CD14-positive monocyte (primary cell): Measurements from ENCODE around the gene EGFL8. TPM values are rescaled to one million over a fixed set of nuclear protein-coding genes. Genes with fewer than 3 reads are reported as not detected.
A peak's percentile ranks its signal among the peaks of the same experiment; 100 is the strongest.

Source experiments
- DNase-seq, 3 donors: peaks; one replicate each; pipeline ENCODE4 v3.0.0-alpha.2; 2011 to 2022
- H2AFZ ChIP-seq: 2 replicates; pipeline ENCODE4 v1.6.0; 2012; ENCODE audit warnings: mild to moderate bottlenecking, low read depth, low read length, inconsistent platforms; ENCODE audit not compliant: insufficient read depth, poor library complexity, severe bottlenecking
- H3K27ac ChIP-seq, 2 donors: 1 replicate in 1 of 2; 2 replicates in 1 of 2; pipeline ENCODE4 v1.5.1; 2012 to 2013; ENCODE audit warnings: low read length in 2 of 2, control low read depth in 1 of 2, inconsistent platforms in 1 of 2, low read depth in 1 of 2, mild to moderate bottlenecking in 1 of 2
- H3K27me3 ChIP-seq, 2 donors: one replicate each; pipeline versions ENCODE4 v1.6.0 to v1.6.1; 2011 to 2013; ENCODE audit warnings: low read length in 2 of 2; ENCODE audit not compliant: control insufficient read depth in 2 of 2, insufficient read depth in 2 of 2
- H3K36me3 ChIP-seq, 2 donors: replicated peaks in 1 of 2; 1 replicate in 1 of 2; 2 replicates in 1 of 2; pipeline versions ENCODE4 v1.5.1 to v1.6.1; 2012 to 2013; ENCODE audit warnings: low read length in 2 of 2, control low read depth in 1 of 2, inconsistent platforms in 1 of 2, mild to moderate bottlenecking in 1 of 2; ENCODE audit not compliant: insufficient read depth in 2 of 2, control insufficient read depth in 1 of 2
- H3K4me1 ChIP-seq, 2 donors: 1 replicate in 1 of 2; 2 replicates in 1 of 2; pipeline versions ENCODE4 v1.5.1 to v1.6.1; 2012 to 2013; ENCODE audit warnings: low read length in 2 of 2, control low read depth in 1 of 2, inconsistent platforms in 1 of 2, mild to moderate bottlenecking in 1 of 2, moderate library complexity in 1 of 2; ENCODE audit not compliant: insufficient read depth in 2 of 2, control insufficient read depth in 1 of 2
- H3K4me2 ChIP-seq: replicated peaks from 2 replicates; pipeline ENCODE3; 2012; ENCODE audit warnings: low read length, moderate library complexity, mild to moderate bottlenecking; ENCODE audit not compliant: poor library complexity, severe bottlenecking; ENCODE audit errors: extremely low read depth
- H3K4me3 ChIP-seq, 3 experiments: fragments of 200-600 bp in 1 of 3; sonication (generic) in 1 of 3; replicated peaks in 1 of 3; 1 replicate in 2 of 3; 2 replicates in 1 of 3; pipeline ENCODE4 v1.5.1; 2011 to 2013; ENCODE audit warnings: low read length in 3 of 3, mild to moderate bottlenecking in 3 of 3, control low read depth in 2 of 3, low read depth in 2 of 3, inconsistent platforms in 1 of 3, moderate library complexity in 1 of 3
- H3K79me2 ChIP-seq: 2 replicates; pipeline ENCODE4 v1.6.0; 2012; ENCODE audit warnings: mild to moderate bottlenecking, control low read depth, inconsistent platforms, low read length, moderate library complexity; ENCODE audit not compliant: insufficient read depth
- H3K9ac ChIP-seq: 2 replicates; pipeline ENCODE4 v1.6.0; 2017; ENCODE audit warnings: low read length, mild to moderate bottlenecking; ENCODE audit not compliant: insufficient read depth, poor library complexity, severe bottlenecking
- H3K9me3 ChIP-seq, 2 donors: replicated peaks in 1 of 2; 1 replicate in 1 of 2; 2 replicates in 1 of 2; pipeline versions ENCODE4 v1.5.1 to v1.6.1; 2012 to 2013; ENCODE audit warnings: low read length in 2 of 2, control low read depth in 1 of 2; ENCODE audit not compliant: control insufficient read depth in 1 of 2, insufficient read depth in 1 of 2
- H4K20me1 ChIP-seq: 2 replicates; pipeline ENCODE4 v1.6.0; 2012; ENCODE audit warnings: mild to moderate bottlenecking, low read length, control low read depth, moderate library complexity; ENCODE audit not compliant: insufficient read depth
- H3K27ac Mint-ChIP-seq, 7 donors: one replicate each; pipeline ENCODE4 v1.8.0; 2020; ENCODE audit warnings: mild to moderate bottlenecking in 7 of 7, mixed read lengths in 7 of 7, moderate library complexity in 6 of 7, inconsistent platforms in 2 of 7
- H3K27me3 Mint-ChIP-seq, 3 donors: one replicate each; pipeline ENCODE4 v1.8.0; 2021 to 2022; ENCODE audit warnings: low read depth in 3 of 3, mild to moderate bottlenecking in 3 of 3, mixed read lengths in 3 of 3, moderate library complexity in 3 of 3, inconsistent platforms in 1 of 3
- H3K36me3 Mint-ChIP-seq, 2 donors: one replicate each; pipeline ENCODE4 v1.8.0; 2020; ENCODE audit warnings: mixed read lengths in 2 of 2, inconsistent platforms in 1 of 2, mild to moderate bottlenecking in 1 of 2
- H3K4me1 Mint-ChIP-seq: one replicate; pipeline ENCODE4 v1.8.0; 2020; ENCODE audit warnings: mild to moderate bottlenecking, mixed read lengths
- H3K4me3 Mint-ChIP-seq, 2 donors: one replicate each; pipeline ENCODE4 v1.8.0; 2020; ENCODE audit warnings: mild to moderate bottlenecking in 2 of 2, mixed read lengths in 2 of 2, moderate library complexity in 1 of 2
- H3K9me3 Mint-ChIP-seq, 7 donors: one replicate each; pipeline ENCODE4 v1.8.0; 2020 to 2022; ENCODE audit warnings: mixed read lengths in 7 of 7, mild to moderate bottlenecking in 6 of 7, moderate library complexity in 6 of 7, inconsistent platforms in 2 of 7
- WGBS: methylation state at CpG from one replicate; pipeline ENCODE4 v1.1.5; 2013; ENCODE audit warnings: missing lambda C conversion rate; ENCODE audit not compliant: insufficient coverage; 5-methylcytosine and 5-hydroxymethylcytosine counted together
- intact Hi-C, 2 donors: fragments of 100-400 bp; cut with micrococcal nuclease; formaldehyde crosslinking; loops; one replicate each; pipeline versions ENCODE4 v1.15.0 to v1.15.1; 2023
- polyA plus RNA-seq, 3 donors: library from polyadenylated mRNA; depleted of rRNA in 1 of 3; unstranded in 2 of 3; stranded (reverse) in 1 of 3; fragments of 300-500 nt in 2 of 3; fragments of >200 nt in 1 of 3; fragmentation: Illumina TruSeq in 2 of 3; gene quantifications; 1 replicate in 2 of 3; 2 replicates in 1 of 3; pipeline ENCODE4 v1.2.3, GENCODE V29; 2012 to 2021
- TF ChIP-seq, protein P1 (sequence below): fragments of 200-600 bp; IDR thresholded peaks from one replicate; pipeline ENCODE4 v1.8.0; 2022; ENCODE audit warnings: antibody characterized with exemption, mild to moderate bottlenecking

EGFL8 gene
- polyA plus RNA-seq, 3 donors: 0.22 to 1.8 TPM; not detected in 1

GRCh38 chr6:32182555-32182981 is 18.2 kb downstream of the EGFL8 start:
- H3K9me3 ChIP-seq: no peaks in the 10 kb centered on the region
- no peak overlapping the region for H3K9ac ChIP-seq
- Mint-ChIP-seq H3K9me3 (no peaks in the 10 kb centered on the region), H3K27me3 (peaks cover 0 to 3% (median 2%) of the 10 kb centered on the region in 3 donors), H3K36me3 (peaks cover 54 to 66% of the 10 kb centered on the region in 2 donors), H3K4me1 (peaks cover 69% of the 10 kb centered on the region), H3K27ac (peak overlapping the region; percentile 49 to 84 (median 77)), H3K4me3 (no peak overlapping the region)
- H3K36me3 ChIP-seq: peaks cover 50 to 66% of the 10 kb centered on the region in 2 donors
- peaks cover 2% of the 10 kb centered on the region for H4K20me1 ChIP-seq
- peaks cover 59% of the 10 kb centered on the region for H3K79me2 ChIP-seq
- no peak overlapping the region for H2AFZ ChIP-seq
- WGBS: 92% methylated on average over 4 of the region's 10 CpGs
- no peak overlapping the region for H3K4me2 ChIP-seq
- TF ChIP-seq, protein P1, sequence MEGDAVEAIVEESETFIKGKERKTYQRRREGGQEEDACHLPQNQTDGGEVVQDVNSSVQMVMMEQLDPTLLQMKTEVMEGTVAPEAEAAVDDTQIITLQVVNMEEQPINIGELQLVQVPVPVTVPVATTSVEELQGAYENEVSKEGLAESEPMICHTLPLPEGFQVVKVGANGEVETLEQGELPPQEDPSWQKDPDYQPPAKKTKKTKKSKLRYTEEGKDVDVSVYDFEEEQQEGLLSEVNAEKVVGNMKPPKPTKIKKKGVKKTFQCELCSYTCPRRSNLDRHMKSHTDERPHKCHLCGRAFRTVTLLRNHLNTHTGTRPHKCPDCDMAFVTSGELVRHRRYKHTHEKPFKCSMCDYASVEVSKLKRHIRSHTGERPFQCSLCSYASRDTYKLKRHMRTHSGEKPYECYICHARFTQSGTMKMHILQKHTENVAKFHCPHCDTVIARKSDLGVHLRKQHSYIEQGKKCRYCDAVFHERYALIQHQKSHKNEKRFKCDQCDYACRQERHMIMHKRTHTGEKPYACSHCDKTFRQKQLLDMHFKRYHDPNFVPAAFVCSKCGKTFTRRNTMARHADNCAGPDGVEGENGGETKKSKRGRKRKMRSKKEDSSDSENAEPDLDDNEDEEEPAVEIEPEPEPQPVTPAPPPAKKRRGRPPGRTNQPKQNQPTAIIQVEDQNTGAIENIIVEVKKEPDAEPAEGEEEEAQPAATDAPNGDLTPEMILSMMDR: no peak
- DNase-seq: no peak
- H3K27ac ChIP-seq: peak overlapping the region; percentile 27 to 62
- H3K27me3 ChIP-seq: no peaks in the 10 kb centered on the region
- no peak overlapping the region for H3K4me3 ChIP-seq
- peaks cover 49 to 58% of the 10 kb centered on the region in 2 donors for H3K4me1 ChIP-seq
- intact Hi-C loops: no loop called here

- H2AFZ ChIP-seq: no peak overlapping the region
- H3K4me1 ChIP-seq: peaks cover 54 to 61% of the 10 kb centered on the region in 2 donors
- H4K20me1 ChIP-seq: peaks cover 7% of the 10 kb centered on the region
- H3K27me3 Mint-ChIP-seq: peaks cover 0 to 3% (median 2%) of the 10 kb centered on the region in 3 donors
- H3K4me3 ChIP-seq: no peak overlapping the region
- no peaks in the 10 kb centered on the region for H3K27me3 ChIP-seq
- no CpG with 5 or more reads among the region's 3 CpGs for WGBS
- peaks cover 64% of the 10 kb centered on the region for H3K79me2 ChIP-seq
- peaks cover 55 to 71% of the 10 kb centered on the region in 2 donors for H3K36me3 ChIP-seq
- H3K9ac ChIP-seq: no peak overlapping the region
- intact Hi-C loops: no loop called here
- peak overlapping the region in 3 of 7 donors; percentile 77 to 84 (median 78) for H3K27ac Mint-ChIP-seq
- DNase-seq: no peak
- TF ChIP-seq, protein P1: no peak
- H3K27ac ChIP-seq: peak overlapping the region; percentile 11 to 62
- H3K4me3 Mint-ChIP-seq: no peak overlapping the region
- H3K4me2 ChIP-seq: no peak overlapping the region
- peaks cover 58 to 71% of the 10 kb centered on the region in 2 donors for H3K36me3 Mint-ChIP-seq
- peaks cover 72% of the 10 kb centered on the region for H3K4me1 Mint-ChIP-seq
- H3K9me3 Mint-ChIP-seq: no peaks in the 10 kb centered on the region
- H3K9me3 ChIP-seq: no peaks in the 10 kb centered on the region
Measured at GRCh38 chr6:32183030-32183429, 18.6 kb downstream of the EGFL8 start.
